ENCODE results near the gene ADAMTS9. TPM values are rescaled to one million over a fixed set of nuclear protein-coding genes. Genes with fewer than 3 reads are reported as not detected.

The ADAMTS9 gene
- total RNA-seq, 2 donors from 2014 or later = 104 to 420 TPM

DNA sequence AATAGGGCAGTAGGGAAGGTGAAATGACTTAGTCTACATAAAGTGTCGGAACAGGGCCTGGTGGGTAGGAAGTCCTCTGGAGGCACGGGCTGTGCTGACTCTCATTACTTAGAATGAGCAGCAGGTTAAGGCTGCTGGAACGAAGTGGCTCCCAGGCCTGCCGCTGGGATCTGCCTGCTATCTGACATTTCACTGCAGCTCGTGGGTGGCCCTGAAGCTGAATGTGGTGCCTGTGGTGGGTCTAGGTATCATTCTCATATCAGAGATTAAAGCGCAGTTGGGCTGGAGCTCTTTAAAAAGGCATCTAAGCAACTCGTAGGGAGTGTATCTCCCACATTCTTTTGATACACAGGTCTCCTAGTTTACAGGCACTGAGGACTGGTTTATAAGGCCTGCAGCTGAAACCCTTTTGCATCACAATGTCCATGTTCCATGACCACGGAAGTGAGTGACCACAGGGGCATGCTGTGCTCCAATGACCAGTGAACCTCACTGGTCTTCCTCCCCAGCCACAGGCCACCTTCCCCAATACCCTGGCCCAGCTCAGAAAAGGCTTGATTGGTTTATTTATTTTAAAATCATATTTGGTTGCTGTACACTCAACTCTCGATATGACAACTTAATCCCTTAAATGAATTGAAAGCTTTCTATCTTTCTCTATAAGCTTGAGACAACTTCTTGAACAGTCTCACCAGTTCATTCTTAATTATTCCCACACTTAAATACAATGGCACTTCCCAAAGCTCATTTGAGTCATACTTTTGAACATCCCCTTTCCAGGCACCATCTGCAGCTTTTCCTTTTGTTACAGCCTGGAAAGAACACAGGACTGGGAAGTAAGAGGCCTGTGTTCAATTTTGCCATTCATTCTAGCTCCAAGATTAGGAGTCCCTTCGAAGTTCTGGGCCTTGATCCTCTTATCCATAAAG lies 19.0 kb downstream of the ADAMTS9 start:
- peaks cover 26 to 70% of the 10 kb centered on the region in 2 donors for H3K4me1 ChIP-seq (ENCODE audit: control insufficient read depth in 1 of 2, low read depth in 2 of 2)
- no peak for ATAC-seq (ENCODE audit: insufficient number of reproducible peaks, low FRiP score, low read depth)

GRCh38 chr3:64667887-64668581 lies 19.8 kb downstream of the ADAMTS9 start:
- H3K9me3 ChIP-seq = no peaks in the 10 kb centered on the region
- DNase-seq (ENCODE audit: low spot score) = no peak
- TF ChIP-seq CTCF (IDR thresholded peaks at IDR 0.05) = no peak
- H3K27me3 ChIP-seq (replicated peaks; ENCODE audit: insufficient read depth) = no peaks in the 10 kb centered on the region
- H3K4me1 ChIP-seq (ENCODE audit: control insufficient read depth in 1 of 2, low read depth in 2 of 2) = peaks cover 26 to 78% of the 10 kb centered on the region in 2 donors
- H3K4me3 ChIP-seq = peak overlapping the region; percentile 40
- ATAC-seq (ENCODE audit: insufficient number of reproducible peaks, low FRiP score, low read depth) = no peak
- peak overlapping the region; percentile 71 to 77 for H3K27ac ChIP-seq
- H3K36me3 ChIP-seq = no peaks in the 10 kb centered on the region

More for the DNA sequence above, 19.0 kb downstream of the ADAMTS9 start:
- no peak for DNase-seq (ENCODE audit: low spot score)
- H3K4me3 ChIP-seq = peak overlapping the region; percentile 40
- H3K9me3 ChIP-seq = no peaks in the 10 kb centered on the region
- no peaks in the 10 kb centered on the region for H3K36me3 ChIP-seq
- TF ChIP-seq CTCF (IDR thresholded peaks at IDR 0.05) = no peak
- H3K27me3 ChIP-seq (replicated peaks; ENCODE audit: insufficient read depth) = no peaks in the 10 kb centered on the region
- peak overlapping the region; percentile 71 to 77 for H3K27ac ChIP-seq

DNA sequence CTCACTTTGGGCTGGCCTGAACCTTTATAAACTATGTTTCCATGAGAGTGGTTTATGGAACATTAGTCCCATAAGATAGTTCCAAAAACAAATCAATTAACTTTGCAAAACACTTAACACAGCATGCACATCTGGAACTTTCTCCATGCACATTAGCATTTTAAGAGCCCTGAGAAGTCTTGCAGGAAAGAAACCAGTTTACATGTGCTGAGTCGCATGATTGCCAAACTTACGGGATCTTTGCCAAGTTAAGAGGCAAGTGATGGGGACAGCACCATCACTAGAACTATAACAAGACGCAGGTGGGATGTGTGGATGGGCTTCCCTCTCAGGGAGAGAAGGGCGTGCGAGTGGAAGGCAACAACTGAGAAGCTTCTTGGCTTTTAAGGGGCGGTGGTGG lies 20.7 kb downstream of the ADAMTS9 start:
- H3K4me1 ChIP-seq (ENCODE audit: control insufficient read depth in 1 of 2, low read depth in 2 of 2) = peaks cover 26 to 75% of the 10 kb centered on the region in 2 donors
- H3K27ac ChIP-seq = peak overlapping the region; percentile 71 to 77
- H3K4me3 ChIP-seq = peak overlapping the region; percentile 40
- no peaks in the 10 kb centered on the region for H3K9me3 ChIP-seq
- ATAC-seq (ENCODE audit: insufficient number of reproducible peaks, low FRiP score, low read depth) (no peak), DNase-seq (ENCODE audit: low spot score) (no peak)
- TF ChIP-seq CTCF (IDR thresholded peaks at IDR 0.05) = no peak
- no peaks in the 10 kb centered on the region for H3K27me3 ChIP-seq (replicated peaks; ENCODE audit: insufficient read depth)
- no peaks in the 10 kb centered on the region for H3K36me3 ChIP-seq

- TF ChIP-seq CTCF (IDR thresholded peaks at IDR 0.05) = no peak
- H3K4me1 ChIP-seq (ENCODE audit: control insufficient read depth in 1 of 2, low read depth in 2 of 2) = peaks cover 26 to 66% of the 10 kb centered on the region in 2 donors
- ATAC-seq (ENCODE audit: insufficient number of reproducible peaks, low FRiP score, low read depth) = no peak
- peak overlapping the region; percentile 38 to 63 for H3K27ac ChIP-seq
- no peaks in the 10 kb centered on the region for H3K27me3 ChIP-seq (replicated peaks; ENCODE audit: insufficient read depth)
- DNase-seq (ENCODE audit: low spot score) = no peak
- H3K9me3 ChIP-seq = no peaks in the 10 kb centered on the region
- no peak overlapping the region for H3K4me3 ChIP-seq
- H3K36me3 ChIP-seq = no peaks in the 10 kb centered on the region
These were observed 21.6 kb downstream of the ADAMTS9 start for GRCh38 chr3:64666171-64666588.

- Histone ChIP-seq H3K4me3 (no peak overlapping the region), H3K36me3 (no peaks in the 10 kb centered on the region), H3K4me1 (ENCODE audit: control insufficient read depth in 1 of 2, low read depth in 2 of 2) (peaks cover 26 to 57% of the 10 kb centered on the region in 2 donors), H3K9me3 (no peaks in the 10 kb centered on the region), H3K27me3 (replicated peaks; ENCODE audit: insufficient read depth) (no peaks in the 10 kb centered on the region), H3K27ac (peak overlapping the region in 1 of 2 donors; percentile 22)
- no peak for TF ChIP-seq CTCF (IDR thresholded peaks at IDR 0.05)
- ATAC-seq (ENCODE audit: insufficient number of reproducible peaks, low FRiP score, low read depth) (no peak), DNase-seq (ENCODE audit: low spot score) (no peak)
These were observed 23.4 kb downstream of the ADAMTS9 start for GRCh38 chr3:64664397-64664796.

Measured in thoracic aorta (tissue), 2 donors.